NCI-H1417 (cell line): Measurements from ENCODE around the gene CNPY2.
A peak's percentile ranks its signal among the peaks of the same experiment; 100 is the strongest.
"Not testable (repeated sequence)": the region's sequence is repeated elsewhere in the genome, so short reads cannot be mapped to it uniquely, and the experiment has no call there.

Source experiments
- DNase-seq, 3 experiments: peaks; one replicate each; lab custom pipeline; 2025; lab: John Stamatoyannopoulos, UW

The CNPY2 gene

GRCh38 chr12:56315622-56316473 lies at the start of gene CNPY2:
Gene CNPY2, minus strand, starts transcription at chr12:56315988. Its CDS starts 771 bp downstream, at chr12:56315217.
- peak; percentile 98 to 99 (median 98) for DNase-seq

- DNase-seq: no peak
Measured at GRCh38 chr12:56362130-56363059, 46.6 kb upstream of the CNPY2 start, which contains the start of gene APOF. Gene APOF, minus strand, starts transcription at chr12:56362857. Its CDS starts 112 bp downstream, at chr12:56362745.

GRCh38 chr12:56361487-56362129 lies 45.8 kb upstream of the CNPY2 start:
- no peak for DNase-seq

GRCh38 chr12:56359851-56360767 lies 44.3 kb upstream of the CNPY2 start, which contains the start of gene STAT2:
Gene STAT2, minus strand, starts transcription at chr12:56360107. Its CDS starts 3,536 bp downstream, at chr12:56356571.
- peak; percentile 99 to 100 (median 100) for DNase-seq

- no peak for DNase-seq
Measured at GRCh38 chr12:56358836-56359532, 43.2 kb upstream of the CNPY2 start.

GRCh38 chr12:56351325-56351724 lies 35.5 kb upstream of the CNPY2 start:
- no peak for DNase-seq

- DNase-seq: no peak
Measured at GRCh38 chr12:56350662-56351061, 34.9 kb upstream of the CNPY2 start.

- DNase-seq: no peak
Measured at GRCh38 chr12:56348776-56349175, 33.0 kb upstream of the CNPY2 start.

GRCh38 chr12:56347255-56347654 lies 31.5 kb upstream of the CNPY2 start:
- DNase-seq: not testable (repeated sequence)

GRCh38 chr12:56346675-56347074 lies 30.9 kb upstream of the CNPY2 start:
- no peak for DNase-seq

GRCh38 chr12:56342290-56342689 lies 26.5 kb upstream of the CNPY2 start:
- not testable (repeated sequence) for DNase-seq

- no peak for DNase-seq
Measured at GRCh38 chr12:56341616-56342015, 25.8 kb upstream of the CNPY2 start.

- no peak for DNase-seq
Measured at GRCh38 chr12:56339158-56339422, 23.3 kb upstream of the CNPY2 start.

- DNase-seq: peak in 2 of 3 experiments; percentile 82 to 92
Measured at GRCh38 chr12:56338308-56339157, 22.7 kb upstream of the CNPY2 start, which contains the start of gene IL23A. Gene IL23A, plus strand, starts transcription at chr12:56338884. Its CDS starts 161 bp downstream, at chr12:56339045.

GRCh38 chr12:56337753-56338251 lies 22.0 kb upstream of the CNPY2 start:
- peak in 1 of 3 experiments; percentile 12 for DNase-seq

- no peak for DNase-seq
Measured at GRCh38 chr12:56336361-56337167, 20.8 kb upstream of the CNPY2 start.

- DNase-seq: not testable (repeated sequence)
Measured at GRCh38 chr12:56335527-56335926, 19.7 kb upstream of the CNPY2 start.

- no peak for DNase-seq
Measured at GRCh38 chr12:56334490-56334793, 18.7 kb upstream of the CNPY2 start.
